ENCODE measurements around the gene NAE1. TPM values are rescaled to one million over a fixed set of nuclear protein-coding genes. Genes with fewer than 3 reads are reported as not detected.

Gene NAE1
- total RNA-seq, 1 experiment from 2014 or later: 123 TPM

GRCh38 chr16:66824006-66824405 lies 6.8 kb downstream of the NAE1 start:
- H3K4me2 ChIP-seq (ENCODE audit: low read length): no peak overlapping the region
- no peaks in the 10 kb centered on the region for H3K27me3 ChIP-seq (ENCODE audit: insufficient read depth, low read length)
- H4K20me1 ChIP-seq (ENCODE audit: insufficient read depth): no peaks in the 10 kb centered on the region
- H3K36me3 ChIP-seq (ENCODE audit: control insufficient read depth in 1 of 2, insufficient read depth in 2 of 2, low read length in 2 of 2): peaks cover 34 to 48% of the 10 kb centered on the region in 2 experiments
- no peak for DNase-seq (ENCODE audit: low read depth, low spot score)
- H3K9me2 ChIP-seq (ENCODE audit: insufficient read depth): no peaks in the 10 kb centered on the region
- no peaks in the 10 kb centered on the region for H3K9me3 ChIP-seq (ENCODE audit: control insufficient read depth in 1 of 2, insufficient read depth in 1 of 2, low read depth in 1 of 2, low read length in 2 of 2)
- TF ChIP-seq ELF1 (IDR thresholded peaks at IDR 0.05; ENCODE audit: borderline replicate concordance, low read depth): no peak
- no peak for TF ChIP-seq ATF3 (IDR thresholded peaks at IDR 0.05)
- no peak for TF ChIP-seq SIN3A (IDR thresholded peaks at IDR 0.05; ENCODE audit: low read depth)
- intact Hi-C loops (cut with micrococcal nuclease): no loop called here
- H2AFZ ChIP-seq (ENCODE audit: low read depth, low read length, poor library complexity, severe bottlenecking): no peak overlapping the region
- no peak overlapping the region for H3K27ac ChIP-seq (ENCODE audit: low read depth, low read length)
- POLR2A ChIA-PET: no interaction called here
- no peak overlapping the region for H3K4me3 ChIP-seq (replicated peaks in 1 of 2; ENCODE audit: low read depth in 1 of 2, low read length in 2 of 2)
- RAD21 ChIA-PET (ENCODE audit: low non-redundant PET in 1 of 2, low total read pairs in 2 of 2, uncharacterized antibody in 2 of 2, unreplicated experiment in 2 of 2): no interaction called here
- no peaks in the 10 kb centered on the region; a peak in 1 of 4 replicates for H3K4me1 ChIP-seq (ENCODE audit: control insufficient read depth in 1 of 2, insufficient read depth in 2 of 2, low read length in 2 of 2)
- CTCF ChIA-PET: interaction anchor here (1.1 kb wide), 1 partner anchor 44 kb away, joined by 3 read pairs; no protein-coding TSS in a partner anchor
- H3K79me2 ChIP-seq (ENCODE audit: insufficient read depth, low read length): peaks cover 60% of the 10 kb centered on the region
- BruUV-seq (replicated peaks): no TSS peak
- ATAC-seq: no peak
- H3K9ac ChIP-seq (ENCODE audit: low read length): no peak overlapping the region

GRCh38 chr16:66814734-66815133 lies 16.0 kb downstream of the NAE1 start:
- Histone ChIP-seq H3K4me3 (replicated peaks in 1 of 2; ENCODE audit: low read depth in 1 of 2, low read length in 2 of 2) (no peak overlapping the region), H3K27ac (ENCODE audit: low read depth, low read length) (no peak overlapping the region), H3K9me3 (ENCODE audit: control insufficient read depth in 1 of 2, insufficient read depth in 1 of 2, low read depth in 1 of 2, low read length in 2 of 2) (no peaks in the 10 kb centered on the region), H3K27me3 (ENCODE audit: insufficient read depth, low read length) (no peaks in the 10 kb centered on the region), H3K4me2 (ENCODE audit: low read length) (no peak overlapping the region), H3K9me2 (ENCODE audit: insufficient read depth) (no peaks in the 10 kb centered on the region), H3K79me2 (ENCODE audit: insufficient read depth, low read length) (no peaks in the 10 kb centered on the region), H4K20me1 (ENCODE audit: insufficient read depth) (no peaks in the 10 kb centered on the region), H3K36me3 (ENCODE audit: control insufficient read depth in 1 of 2, insufficient read depth in 2 of 2, low read length in 2 of 2) (peaks cover 63 to 66% of the 10 kb centered on the region in 2 experiments), H3K4me1 (ENCODE audit: control insufficient read depth in 1 of 2, insufficient read depth in 2 of 2, low read length in 2 of 2) (no peaks in the 10 kb centered on the region), H3K9ac (ENCODE audit: low read length) (no peak overlapping the region), H2AFZ (ENCODE audit: low read depth, low read length, poor library complexity, severe bottlenecking) (no peak overlapping the region)
- BruUV-seq (replicated peaks): no TSS peak
- RAD21 ChIA-PET (ENCODE audit: low non-redundant PET in 1 of 2, low total read pairs in 2 of 2, uncharacterized antibody in 2 of 2, unreplicated experiment in 2 of 2): interaction anchor here in 1 of 2 experiments (0.5 kb wide), 1 partner anchor 74 kb away, joined by 3 read pairs; no protein-coding TSS in a partner anchor
- intact Hi-C loops (cut with micrococcal nuclease): no loop called here
- POLR2A ChIA-PET: no interaction called here
- CTCF ChIA-PET: no interaction called here
- no peak for TF ChIP-seq ZFX (IDR thresholded peaks at IDR 0.05)
- no peak for TF ChIP-seq POLR2AphosphoS5 (IDR thresholded peaks at IDR 0.05; ENCODE audit: low read depth, low read length)
- no peak for TF ChIP-seq EZH2 (IDR thresholded peaks at IDR 0.05)
- TF ChIP-seq CEBPB (IDR thresholded peaks at IDR 0.05; ENCODE audit: low read depth): no peak
- no peak for TF ChIP-seq CTCF (IDR thresholded peaks at IDR 0.05 in 2 of 3, conservative IDR thresholded peaks at IDR 0.05 in 1 of 3; ENCODE audit: borderline replicate concordance in 1 of 3, insufficient read depth in 1 of 3, low read depth in 2 of 3, low read length in 2 of 3)
- no peak for TF ChIP-seq MAX (IDR thresholded peaks at IDR 0.05)
- ATAC-seq (no peak), DNase-seq (ENCODE audit: low read depth, low spot score) (no peak)
